ENCODE results near the gene GPR180.
"Not testable (repeated sequence)": the region's sequence is repeated elsewhere in the genome, so short reads cannot be mapped to it uniquely, and the experiment has no call there.

The GPR180 gene

DNA sequence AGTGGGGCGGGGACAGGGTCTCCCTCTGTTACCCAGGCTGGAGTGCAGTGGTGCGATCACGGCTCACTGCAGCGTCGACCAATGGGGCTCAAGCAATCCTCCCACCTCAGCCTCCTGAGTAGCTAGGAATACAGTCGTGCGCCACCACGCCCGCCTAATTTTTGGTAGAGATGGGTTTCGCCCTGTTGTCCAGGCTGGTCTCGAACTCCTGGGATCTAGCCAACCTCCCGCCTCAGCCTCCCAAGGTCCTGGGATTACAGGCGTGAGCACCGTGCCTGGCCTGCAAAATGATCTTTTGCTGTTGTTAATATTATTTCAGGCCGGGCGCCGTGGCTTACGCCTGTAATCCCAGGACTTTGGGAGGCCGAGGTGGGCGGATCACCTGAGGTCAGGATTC is 5.1 kb upstream of the GPR180 start:
- no peak for DNase-seq (ENCODE audit: low spot score)

DNA sequence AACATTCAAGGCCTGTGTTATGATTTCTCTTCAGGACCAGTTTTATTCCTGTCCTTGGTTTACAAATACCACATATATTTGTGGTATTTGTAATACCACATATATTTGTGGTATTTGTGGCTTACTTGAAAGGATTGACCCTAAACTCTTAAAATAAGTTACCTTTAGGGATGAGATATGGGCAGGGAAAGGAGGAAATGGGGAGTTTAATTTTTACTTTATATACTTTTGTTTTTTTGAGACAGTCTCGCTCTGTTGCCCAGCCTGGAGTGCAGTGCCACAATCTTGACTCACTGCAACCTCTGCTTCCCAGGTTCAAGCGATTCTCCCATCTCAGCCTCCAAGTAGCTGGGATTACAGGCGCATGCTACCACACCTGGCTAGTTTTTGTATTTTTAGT is 3.4 kb upstream of the GPR180 start:
- no peak for DNase-seq (ENCODE audit: low spot score)

DNA sequence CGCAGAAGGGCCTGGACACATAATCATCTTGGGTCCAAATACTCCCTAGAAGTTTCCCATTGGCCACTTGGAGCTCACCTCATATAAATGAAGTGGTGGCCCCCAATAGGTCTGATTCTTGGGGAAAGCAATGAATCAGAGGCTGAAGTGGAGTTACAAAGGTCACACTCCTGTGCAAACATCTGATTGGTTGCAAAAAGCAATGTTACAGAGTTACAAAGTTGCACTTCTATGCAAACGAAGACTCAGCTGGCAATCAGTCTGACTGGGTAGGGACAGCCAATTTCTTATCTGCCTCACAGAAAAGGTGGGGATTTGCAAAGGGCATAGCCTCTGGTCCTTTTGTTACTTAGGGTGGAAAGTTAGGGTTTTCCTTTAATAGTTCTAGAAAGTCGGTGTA is 1.8 kb upstream of the GPR180 start:
- no peak for DNase-seq (ENCODE audit: low spot score)

DNA sequence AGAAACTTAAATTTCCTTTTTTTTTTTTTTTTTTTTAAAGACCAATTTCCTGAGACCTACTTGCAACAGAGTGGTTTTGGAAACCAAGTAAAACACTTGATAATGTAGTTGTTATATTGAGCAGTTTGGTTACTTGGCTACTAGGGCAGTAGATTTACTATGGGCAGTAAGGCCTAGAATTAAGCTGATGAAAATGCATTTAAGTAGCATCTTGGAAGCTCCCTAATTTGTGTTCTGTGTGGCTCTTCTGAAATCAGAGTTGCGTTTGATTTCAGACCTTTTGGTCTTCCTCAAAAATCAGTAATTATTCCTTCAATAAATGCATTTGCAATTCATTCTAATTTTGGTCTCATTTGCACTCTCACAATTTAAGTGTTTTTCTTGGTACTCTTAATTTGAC is 810 bp downstream of the GPR180 start:
- no peak for DNase-seq (ENCODE audit: low spot score)

DNA sequence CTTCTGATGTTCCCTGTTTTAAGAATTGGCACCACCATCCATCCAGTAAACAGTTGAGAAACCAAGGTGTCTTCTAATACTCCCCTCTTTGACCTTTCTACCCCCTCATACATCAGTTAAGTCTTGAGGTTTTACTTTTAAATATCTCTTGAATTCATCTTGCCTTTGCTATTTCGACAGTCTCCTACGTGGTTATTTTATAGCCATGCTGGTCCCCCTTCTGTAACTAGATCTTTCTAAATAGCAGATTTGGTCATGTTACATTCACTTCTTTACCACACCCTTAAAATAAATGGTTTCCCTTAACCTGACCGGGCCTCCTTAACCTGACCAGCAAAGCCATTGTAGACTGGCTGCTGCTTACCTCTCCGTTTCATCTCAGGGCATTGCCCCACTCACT is 5.4 kb downstream of the GPR180 start:
- no peak for DNase-seq (ENCODE audit: low spot score)

DNA sequence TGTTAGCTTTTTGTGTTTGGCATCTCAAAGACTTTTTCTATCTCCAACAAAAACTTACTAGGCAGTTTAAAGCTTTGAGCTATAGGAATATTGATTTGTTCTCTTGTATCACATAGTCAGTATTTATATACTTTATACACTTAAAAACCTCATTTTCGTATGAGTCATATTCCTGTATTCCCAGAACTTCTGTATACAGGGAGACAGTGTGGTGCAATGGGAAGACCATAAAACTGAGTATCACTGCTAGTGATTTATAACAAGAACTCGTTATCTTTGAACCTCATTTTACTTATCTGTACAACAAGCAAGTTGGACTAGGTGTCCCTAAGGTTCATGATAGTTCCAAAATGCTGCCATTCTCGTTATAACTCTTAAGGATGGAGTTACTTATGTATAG is 6.3 kb downstream of the GPR180 start:
- no peak for DNase-seq (ENCODE audit: low spot score)

DNA sequence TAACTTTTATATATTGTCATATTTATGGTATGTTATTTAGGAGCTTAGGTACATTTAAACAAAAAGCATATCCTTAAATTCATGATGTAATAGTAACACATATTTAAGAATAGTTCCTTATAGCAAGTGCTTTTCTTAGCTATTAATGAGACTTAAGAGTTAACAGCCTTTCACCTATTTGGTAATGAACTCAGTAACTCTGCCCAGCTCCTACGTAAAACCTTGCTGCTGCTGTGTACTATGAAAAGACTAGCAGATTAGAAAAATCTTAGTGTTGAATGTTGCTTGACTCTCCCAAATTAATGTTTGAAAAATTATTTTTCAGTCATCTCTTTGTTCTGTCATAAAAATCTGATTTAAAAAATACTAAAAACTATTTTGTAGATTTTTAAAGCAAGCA is 6.9 kb downstream of the GPR180 start:
- DNase-seq (ENCODE audit: low spot score) = no peak

DNA sequence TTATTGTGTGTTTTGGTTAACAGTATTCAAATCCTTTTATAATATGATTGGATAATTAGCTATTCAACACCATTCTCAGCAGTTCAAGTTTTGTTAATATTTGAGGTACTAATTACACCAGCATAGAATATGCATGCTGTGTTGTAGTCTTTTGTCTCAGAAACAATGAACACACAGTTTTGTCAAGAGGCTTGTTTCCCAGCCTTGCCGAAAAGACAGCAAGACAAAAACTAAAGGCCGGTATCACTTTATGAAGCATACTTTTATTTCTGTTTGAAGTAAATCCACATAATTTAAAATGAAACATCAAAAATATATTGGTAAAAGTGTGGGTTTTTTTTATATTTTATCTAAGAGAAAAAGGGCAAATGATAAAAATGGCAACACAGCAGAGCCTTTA is 7.5 kb downstream of the GPR180 start:
- no peak for DNase-seq (ENCODE audit: low spot score)

DNA sequence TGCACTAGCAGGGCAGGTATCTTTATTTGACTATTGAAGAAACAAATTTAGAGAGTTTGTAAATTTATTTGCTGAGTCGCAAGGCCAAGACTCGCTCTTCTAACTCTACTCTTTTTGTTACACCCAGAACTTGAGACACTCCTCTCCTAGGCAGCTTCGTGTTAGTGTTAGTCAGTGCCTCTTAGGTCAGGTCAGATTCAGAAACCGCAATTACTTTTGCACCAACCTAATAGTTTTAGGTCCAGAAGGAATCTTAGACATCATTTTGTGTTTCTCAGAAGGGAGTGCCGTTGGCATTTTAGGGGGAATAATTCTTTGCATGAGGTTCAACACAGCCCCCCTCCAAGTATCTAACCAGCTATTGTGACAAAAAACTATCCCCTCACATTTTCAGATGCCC is 8.8 kb downstream of the GPR180 start:
- DNase-seq (ENCODE audit: low spot score) = no peak

DNA sequence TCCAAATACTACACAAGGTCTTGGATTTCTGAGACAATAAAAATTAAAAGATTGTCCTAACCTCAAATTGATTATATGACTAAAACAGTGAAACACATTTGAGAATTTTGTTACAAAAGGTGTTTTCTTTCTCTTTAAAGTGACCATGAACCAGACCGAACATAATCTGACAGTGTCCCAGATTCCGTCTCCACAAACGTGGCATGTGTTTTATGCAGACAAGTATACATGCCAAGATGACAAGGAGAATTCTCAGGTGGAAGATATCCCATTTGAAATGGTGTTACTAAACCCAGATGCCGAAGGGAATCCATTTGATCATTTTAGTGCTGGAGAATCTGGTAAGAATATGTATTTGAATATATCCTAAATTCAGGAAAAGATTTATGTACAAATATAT is 10.4 kb downstream of the GPR180 start:
- DNase-seq (ENCODE audit: low spot score) = no peak

DNA sequence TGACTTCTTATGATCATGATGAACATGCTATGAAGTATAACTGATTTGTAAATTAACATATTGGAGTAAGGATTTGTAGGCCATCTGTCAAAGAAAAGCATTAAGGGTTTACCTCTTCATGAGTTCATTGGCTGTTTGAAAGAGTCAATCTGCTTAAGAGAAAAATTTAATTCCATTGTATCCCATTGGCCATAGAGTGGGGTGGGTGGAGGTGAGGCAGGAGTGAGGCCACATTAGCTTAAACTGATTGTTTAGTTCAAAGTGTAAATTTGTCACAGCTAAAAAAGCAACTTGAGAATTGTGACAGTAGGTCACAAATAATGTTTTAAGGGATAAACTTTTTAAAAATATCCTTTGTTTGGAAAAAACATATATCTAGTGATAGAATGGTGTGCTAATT is 11.4 kb downstream of the GPR180 start:
- no peak for DNase-seq (ENCODE audit: low spot score)

DNA sequence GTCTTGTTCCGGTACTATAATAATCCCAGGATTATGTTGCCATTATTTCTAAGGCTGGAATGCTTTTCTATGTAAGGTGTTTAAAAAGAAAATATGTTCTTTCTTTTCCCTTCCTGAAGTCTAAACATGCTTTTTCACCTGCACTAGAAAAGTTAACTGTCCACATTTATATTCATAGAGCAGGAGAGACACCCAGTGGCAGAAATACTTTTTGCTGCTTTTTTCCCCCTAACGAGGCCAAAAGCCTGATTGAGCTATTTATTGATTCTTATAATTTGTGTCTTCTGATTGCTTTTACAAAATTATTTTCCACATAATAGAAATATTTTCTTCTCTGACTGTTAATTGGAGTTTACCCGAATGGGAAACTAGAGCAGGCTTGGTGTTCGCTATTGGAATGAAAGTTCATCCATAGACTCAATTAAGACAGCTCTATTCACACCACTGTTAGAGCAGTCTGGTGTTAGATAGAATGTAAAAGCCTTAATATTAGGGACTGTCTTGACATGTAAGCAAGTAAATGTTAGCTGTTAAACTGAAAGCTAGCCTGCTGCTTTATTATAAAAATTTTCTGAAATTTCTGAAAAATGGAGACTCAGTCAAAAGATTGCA is 15.8 kb downstream of the GPR180 start:
- DNase-seq (ENCODE audit: low spot score) = peak; percentile 56

DNA sequence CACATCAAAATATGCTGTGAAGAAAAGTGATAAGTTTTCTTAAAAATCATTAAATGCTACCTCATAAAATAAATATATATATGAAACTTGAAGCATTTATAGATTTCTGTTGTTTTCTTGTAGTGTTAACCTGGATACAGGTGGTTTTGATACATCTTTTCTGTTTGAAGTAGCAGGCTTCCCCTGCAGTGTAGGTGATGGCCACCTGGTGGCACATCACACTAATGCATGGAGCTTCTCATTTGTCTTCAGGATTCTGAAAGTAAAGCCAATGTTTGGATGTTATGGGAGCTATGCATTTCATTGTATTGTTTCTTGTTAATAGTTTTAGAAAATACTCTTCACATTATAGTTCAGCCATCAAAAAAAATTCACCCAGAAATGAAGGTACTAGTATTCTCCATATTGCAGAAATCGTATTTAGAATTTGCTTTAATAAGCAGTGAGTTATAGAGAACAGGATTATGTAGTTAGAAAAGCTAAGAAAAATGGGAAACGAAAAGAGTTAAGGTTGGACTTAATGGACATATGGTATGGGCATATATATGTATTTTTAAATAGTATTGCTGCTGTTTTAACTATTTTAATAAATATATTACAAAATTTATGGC is 18.7 kb downstream of the GPR180 start:
- peak; percentile 45 for DNase-seq (ENCODE audit: low spot score)

DNA sequence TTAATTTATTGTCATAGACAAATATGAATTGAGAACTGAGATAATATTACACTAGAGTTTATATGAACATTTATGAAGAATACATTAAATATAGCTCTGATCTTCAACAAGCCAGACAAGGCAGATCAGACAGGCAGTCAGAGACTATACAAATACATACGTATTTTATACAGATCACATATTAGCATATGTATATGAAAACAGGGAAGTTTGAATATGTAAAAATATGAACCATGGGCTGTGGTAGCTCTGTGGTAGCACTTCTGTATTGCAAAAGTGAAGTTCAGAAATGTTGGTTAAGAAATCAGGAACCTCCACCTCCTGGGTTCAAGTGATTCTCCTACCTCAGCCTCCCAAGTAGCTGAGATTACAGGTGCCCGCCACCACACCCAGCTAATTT is 20.7 kb downstream of the GPR180 start:
- DNase-seq (ENCODE audit: low spot score) = no peak

DNA sequence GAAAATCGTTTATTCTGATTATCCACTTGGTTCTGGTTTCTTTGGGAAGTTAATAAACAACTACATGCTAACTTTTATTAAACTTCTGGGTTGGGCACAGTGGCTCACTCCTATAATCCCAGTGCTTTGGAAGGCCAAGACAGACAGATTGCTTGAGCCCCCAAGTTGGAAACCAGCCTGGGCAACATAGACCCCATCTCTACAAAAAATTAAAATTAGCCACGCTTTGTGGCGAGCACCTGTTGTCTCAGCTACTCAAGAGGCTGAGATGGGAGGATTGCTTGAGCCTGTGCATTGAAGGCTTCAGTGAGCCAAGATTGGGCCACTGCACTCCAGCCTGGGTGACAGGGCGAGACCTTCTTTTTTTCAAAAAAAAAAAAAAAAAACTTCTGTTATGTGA is 21.7 kb downstream of the GPR180 start:
- no peak for DNase-seq (ENCODE audit: low spot score)

DNA sequence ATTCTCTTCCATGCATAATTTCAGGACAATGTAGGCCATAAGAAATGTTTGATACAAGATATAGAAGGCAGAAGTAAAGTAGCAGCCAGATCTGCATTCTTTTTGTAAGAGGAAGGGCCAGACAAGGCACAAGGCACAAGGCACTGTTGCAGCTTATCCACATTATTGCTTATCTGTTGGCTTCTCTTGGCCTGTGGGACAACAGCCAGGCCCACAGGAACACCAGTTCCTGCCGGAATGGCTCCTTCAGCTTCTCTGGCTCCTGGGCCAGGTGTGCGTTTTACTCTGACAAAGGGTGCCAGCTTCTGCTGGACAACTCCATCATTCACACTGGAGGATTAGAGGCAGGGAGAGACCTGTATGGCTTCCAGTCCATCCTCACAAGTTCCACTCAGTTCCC is 29.2 kb downstream of the GPR180 start:
- DNase-seq (ENCODE audit: low spot score) = no peak

DNA sequence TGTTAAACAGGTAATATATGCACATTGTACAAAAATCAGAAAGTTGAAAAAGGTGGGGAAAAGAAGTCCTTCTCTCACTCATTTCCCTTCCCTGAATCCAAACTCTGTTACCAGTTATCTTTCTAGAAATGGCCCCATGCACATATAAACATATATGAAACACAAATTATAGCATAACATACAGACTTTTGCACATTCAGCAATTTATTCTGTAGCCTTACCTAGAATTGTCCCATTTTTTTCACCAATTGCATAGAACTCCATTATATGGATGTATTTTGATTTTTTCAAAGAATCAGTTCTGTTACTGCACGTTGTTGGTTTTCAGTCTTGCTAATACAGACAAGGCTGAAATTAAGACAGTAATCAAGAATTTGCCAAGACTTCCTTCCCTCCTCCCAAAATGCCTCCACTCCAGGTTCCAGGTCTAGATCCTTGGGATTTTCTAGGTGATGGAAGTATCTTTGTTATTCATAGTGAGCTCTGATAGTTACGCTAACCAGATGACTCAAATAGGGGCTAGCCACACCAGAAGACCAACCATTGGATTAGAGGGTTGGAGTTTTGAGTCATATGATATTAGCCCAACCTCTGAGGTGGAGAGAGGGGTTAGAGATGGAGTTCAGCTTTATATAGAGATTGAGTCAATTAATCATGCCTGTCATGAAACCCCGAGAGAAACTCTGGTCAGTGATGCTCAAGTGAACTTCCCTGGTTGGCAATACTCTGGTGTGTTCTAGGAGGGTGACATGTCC is 30.7 kb downstream of the GPR180 start:
- no peak for DNase-seq (ENCODE audit: low spot score)

DNA sequence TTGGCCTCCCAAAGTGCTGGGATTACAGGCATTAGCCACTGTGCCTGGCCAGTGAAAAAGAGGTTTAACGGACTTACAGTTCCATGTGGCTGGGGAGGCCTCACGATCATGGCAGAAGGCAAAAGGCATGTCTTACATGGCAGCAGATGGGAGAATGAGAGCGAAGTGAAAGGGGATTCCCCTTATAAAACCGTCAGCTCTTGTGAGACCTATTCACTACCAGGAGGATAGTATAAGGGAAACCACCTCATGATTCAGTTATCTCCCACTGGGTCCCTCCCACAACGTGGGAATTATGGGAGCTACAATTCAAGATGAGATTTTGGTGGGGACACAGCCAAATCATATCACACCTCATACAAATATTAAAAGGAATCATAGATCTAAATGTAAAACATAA is 34.4 kb downstream of the GPR180 start:
- not testable (repeated sequence) for DNase-seq (ENCODE audit: low spot score)

DNA sequence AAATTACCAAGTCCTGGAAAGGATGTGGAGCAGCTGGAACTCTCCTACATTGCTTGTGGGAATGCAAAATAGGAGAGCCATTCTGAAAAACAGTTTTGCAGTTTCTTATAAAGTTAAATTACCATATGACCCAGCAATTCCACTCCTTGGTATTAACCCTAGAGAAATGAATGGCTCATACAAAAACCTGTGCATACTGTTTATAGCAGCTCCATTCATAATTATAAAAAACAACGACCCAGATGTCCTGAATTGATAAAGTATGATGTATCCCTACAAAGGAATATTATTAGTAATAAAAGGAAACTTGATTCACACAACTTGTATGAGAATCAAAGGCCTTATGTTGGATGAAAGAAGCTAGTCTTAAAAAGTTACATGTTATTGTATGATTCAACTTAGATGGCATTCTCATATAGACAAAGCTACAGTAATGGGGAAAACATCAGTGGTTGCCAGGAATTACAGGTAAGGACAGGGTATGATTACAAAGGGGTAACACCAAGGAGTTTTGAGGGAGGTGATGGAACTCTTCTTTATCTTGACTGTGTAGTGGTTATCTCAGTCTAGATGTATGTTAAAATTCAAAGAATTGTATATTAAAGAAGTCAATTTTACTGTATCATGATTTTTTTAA is 35.4 kb downstream of the GPR180 start:
- DNase-seq (ENCODE audit: low spot score) = no peak

DNA sequence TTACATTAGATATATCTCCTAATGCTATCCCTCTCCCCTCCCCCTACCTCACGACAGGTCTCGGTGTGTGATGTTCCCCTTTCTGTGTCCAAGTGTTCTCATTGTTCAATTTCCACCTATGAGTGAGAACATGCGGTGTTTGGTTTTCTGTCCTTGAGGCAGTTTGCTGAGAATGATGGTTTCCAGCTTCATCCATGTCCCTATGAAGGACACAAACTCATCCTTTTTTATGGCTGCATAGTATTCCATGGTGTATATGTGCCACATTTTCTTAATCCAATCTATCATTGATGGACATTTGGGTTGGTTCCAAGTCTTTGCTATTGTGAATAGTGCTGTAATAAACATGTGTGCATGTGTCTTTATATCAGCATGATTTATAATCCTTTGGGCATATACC is 36.0 kb downstream of the GPR180 start:
- DNase-seq (ENCODE audit: low spot score) = not testable (repeated sequence)

DNA sequence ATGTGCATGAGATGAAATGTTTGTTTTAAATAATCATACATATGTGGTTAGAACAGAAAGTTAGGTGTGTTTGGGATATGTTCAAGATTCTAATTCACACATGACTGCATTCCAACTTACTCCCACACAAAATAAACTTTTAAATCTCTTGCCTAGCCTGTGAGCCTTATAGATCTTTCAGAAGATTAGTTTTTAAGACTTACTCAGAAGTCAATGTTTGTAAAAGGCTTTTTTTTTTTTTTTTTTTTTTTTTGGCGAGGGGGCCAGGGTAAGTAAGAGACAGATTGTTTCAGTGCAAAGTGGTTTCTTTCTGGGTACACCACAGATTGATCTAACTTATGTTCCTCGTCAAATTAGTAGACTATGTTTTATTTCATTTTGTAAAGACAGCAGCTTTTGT is 39.1 kb downstream of the GPR180 start:
- no peak for DNase-seq (ENCODE audit: low spot score)

DNA sequence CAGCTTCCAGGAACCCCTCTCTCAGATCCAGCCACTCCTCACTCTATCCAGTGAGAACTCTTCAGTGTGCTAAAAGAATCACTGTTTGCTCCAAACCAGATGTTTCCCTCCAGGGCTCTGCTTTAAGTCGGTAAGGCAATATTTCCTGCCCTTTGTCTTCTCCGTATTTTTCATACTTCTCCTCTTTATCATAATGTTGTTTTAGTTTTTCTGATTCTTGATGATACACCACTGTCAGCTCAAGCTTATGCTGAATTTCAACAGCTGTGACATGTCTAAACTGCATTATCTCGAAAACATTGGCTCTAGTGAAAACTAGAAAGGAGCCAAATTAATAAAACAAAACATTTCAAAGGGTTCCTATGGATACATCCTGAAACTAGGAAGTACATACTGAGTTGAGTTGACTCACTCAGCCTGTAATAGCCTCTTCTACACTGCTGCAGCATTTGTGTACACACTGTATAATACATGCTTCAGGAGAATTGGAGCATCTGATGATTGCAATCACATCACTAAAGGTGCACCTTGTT is 39.8 kb downstream of the GPR180 start:
- no peak for DNase-seq (ENCODE audit: low spot score)

DNA sequence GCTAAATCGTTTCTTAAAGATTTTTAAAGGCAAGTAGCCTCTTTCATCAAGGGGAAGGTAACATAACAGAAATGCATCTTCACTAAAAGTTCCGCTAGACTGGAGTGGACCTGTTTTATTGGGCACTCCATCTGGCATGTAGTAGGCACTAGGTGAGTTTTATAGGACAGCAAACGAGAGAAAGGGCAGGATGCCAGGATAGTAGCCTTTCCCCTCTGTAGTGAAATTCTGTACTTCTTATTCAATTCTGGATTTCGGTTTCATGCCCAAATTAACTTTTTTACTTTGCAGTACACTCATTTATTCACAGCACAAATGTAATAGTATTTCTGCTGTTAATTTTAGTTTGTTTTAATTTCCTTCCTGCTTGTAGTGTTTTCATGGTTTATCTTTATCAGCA is 45.2 kb downstream of the GPR180 start:
- no peak for DNase-seq (ENCODE audit: low spot score)
